Neural crest cell (in vitro differentiated cells): Measurements from ENCODE around the gene CUL2. TPM values are rescaled to one million over a fixed set of nuclear protein-coding genes. Genes with fewer than 3 reads are reported as not detected.

ENCODE experiments used
- DNase-seq: peaks from one replicate; pipeline ENCODE4 v3.0.0; 2021; ENCODE audit warnings: low read depth, mixed read lengths, low spot score
- H3K27ac Mint-ChIP-seq: one replicate; pipeline ENCODE4 v1.8.0; 2021; ENCODE audit warnings: mild to moderate bottlenecking, mixed read lengths; ENCODE audit not compliant: unreplicated experiment
- H3K27me3 Mint-ChIP-seq: 2 replicates; pipeline ENCODE4 v1.8.0; 2021; ENCODE audit warnings: low read depth, mild to moderate bottlenecking, mixed read lengths
- H3K36me3 Mint-ChIP-seq: 2 replicates; pipeline ENCODE4 v1.8.0; 2021; ENCODE audit warnings: low read depth, mild to moderate bottlenecking, mixed read lengths
- H3K4me1 Mint-ChIP-seq: 2 replicates; pipeline ENCODE4 v1.8.0; 2021; ENCODE audit warnings: mixed read lengths
- H3K4me3 Mint-ChIP-seq: one replicate; pipeline ENCODE4 v1.8.0; 2021; ENCODE audit warnings: mild to moderate bottlenecking, mixed read lengths
- H3K9me3 Mint-ChIP-seq: 2 replicates; pipeline ENCODE4 v1.8.0; 2021; ENCODE audit warnings: mixed read lengths
- CTCF ChIP-seq: fragments of 200-600 bp; sonication (generic); conservative IDR thresholded peaks from 2 replicates; pipeline ENCODE4 v1.5.0; 2021; ENCODE audit warnings: antibody characterized with exemption, mild to moderate bottlenecking
- long read RNA-seq: library from polyadenylated mRNA; unstranded; transcript quantifications from one replicate; pipeline ENCODE4 v2.0.0, GENCODE V29; 2020
- total RNA-seq: library from RNA; stranded (reverse); gene quantifications from 2 replicates; pipeline ENCODE4 v1.2.1, GENCODE V29; 2021

Gene CUL2
- 40.1 and 40.9 TPM in 2 replicates for total RNA-seq
- long read RNA-seq, full-length matches to known transcripts = 60 of 92 reads
- long read RNA-seq, partial matches to known transcripts = 24 of 92 reads
- long read RNA-seq, other reads (novel, unspliced or antisense) = 8 of 92 reads

GRCh38 chr10:35090162-35090954, at the start of gene CUL2:
Gene CUL2, minus strand, starts transcription at chr10:35090341. Its CDS starts 19,024 bp downstream, at chr10:35071317.
- Mint-ChIP-seq H3K4me1 (peaks cover 37% of the 10 kb centered on the region), H3K27me3 (no peaks in the 10 kb centered on the region), H3K27ac (peak within 1 kb of the TSS; percentile 90), H3K9me3 (no peaks in the 10 kb centered on the region), H3K36me3 (peaks cover 4% of the 10 kb centered on the region), H3K4me3 (peak within 1 kb of the TSS; percentile 93)
- no peak for TF ChIP-seq CTCF
- DNase-seq = peak; percentile 96

GRCh38 chr10:35136263-35136815, 46.2 kb upstream of the CUL2 start:
- Mint-ChIP-seq H3K4me1 (peaks cover 6% of the 10 kb centered on the region), H3K4me3 (no peak overlapping the region), H3K27me3 (no peaks in the 10 kb centered on the region), H3K36me3 (no peaks in the 10 kb centered on the region), H3K27ac (no peak overlapping the region), H3K9me3 (no peaks in the 10 kb centered on the region)
- no peak for DNase-seq
- TF ChIP-seq CTCF = no peak

- DNase-seq = no peak
- H3K27ac Mint-ChIP-seq = no peak overlapping the region
- no peak for TF ChIP-seq CTCF
- no peaks in the 10 kb centered on the region for H3K27me3 Mint-ChIP-seq
- H3K4me3 Mint-ChIP-seq = no peak overlapping the region
- H3K9me3 Mint-ChIP-seq = no peaks in the 10 kb centered on the region
- no peaks in the 10 kb centered on the region for H3K36me3 Mint-ChIP-seq
- peaks cover 7% of the 10 kb centered on the region for H3K4me1 Mint-ChIP-seq
These were observed 45.7 kb upstream of the CUL2 start for GRCh38 chr10:35135861-35136260.

GRCh38 chr10:35133586-35133985, 43.4 kb upstream of the CUL2 start:
- Mint-ChIP-seq H3K27me3 (no peaks in the 10 kb centered on the region), H3K36me3 (no peaks in the 10 kb centered on the region), H3K9me3 (no peaks in the 10 kb centered on the region)

GRCh38 chr10:35132727-35133126, 42.6 kb upstream of the CUL2 start:
- H3K27ac Mint-ChIP-seq = no peak overlapping the region
- H3K4me1 Mint-ChIP-seq = peaks cover 21% of the 10 kb centered on the region

More at GRCh38 chr10:35133586-35133985, 43.4 kb upstream of the CUL2 start:
- no peak for TF ChIP-seq CTCF
- H3K27ac Mint-ChIP-seq = no peak overlapping the region
- H3K4me1 Mint-ChIP-seq = peaks cover 15% of the 10 kb centered on the region
- DNase-seq = no peak
- no peak overlapping the region for H3K4me3 Mint-ChIP-seq

More at GRCh38 chr10:35132727-35133126, 42.6 kb upstream of the CUL2 start:
- Mint-ChIP-seq H3K4me3 (no peak overlapping the region), H3K9me3 (no peaks in the 10 kb centered on the region), H3K36me3 (no peaks in the 10 kb centered on the region), H3K27me3 (no peaks in the 10 kb centered on the region)
- no peak for TF ChIP-seq CTCF
- no peak for DNase-seq
